MCF 10A (cell line): ENCODE results near the gene TCP11L1. TPM values are rescaled to one million over a fixed set of nuclear protein-coding genes. Genes with fewer than 3 reads are reported as not detected.

ENCODE experiments used
- BruUV-seq: library from RNA; stranded (reverse); fragments of 400-500 nt; replicated peaks from 2 replicates; lab custom pipeline; 2021; lab: Mats Ljungman, UMichigan
- CTCF ChIA-PET: fragments of 300-600 bp; sonication (Branson Sonifier 250); formaldehyde crosslinking; extraction: SDS; loops from one replicate; lab custom pipeline; 2021; ENCODE audit warnings: antibody characterized with exemption, inconsistent platforms; lab: Yijun Ruan, JAX
- POLR2A ChIA-PET: fragments of 300-600, 350-650 bp; sonication (Branson Sonifier 250); formaldehyde crosslinking; extraction: SDS; loops from one replicate; lab custom pipeline; 2020; ENCODE audit warnings: antibody characterized with exemption, inconsistent platforms; lab: Yijun Ruan, JAX
- DNase-seq: peaks from one replicate; pipeline ENCODE4 v3.0.0-alpha.2; 2018; ENCODE audit not compliant: unreplicated experiment
- H3K27ac Mint-ChIP-seq: one replicate; pipeline ENCODE4 v1.8.0; 2022; ENCODE audit warnings: mild to moderate bottlenecking, low read depth, mixed read lengths; ENCODE audit not compliant: unreplicated experiment
- H3K27me3 Mint-ChIP-seq: one replicate; pipeline ENCODE4 v1.8.0; 2022; ENCODE audit warnings: mixed read lengths; ENCODE audit not compliant: insufficient read depth, unreplicated experiment
- H3K36me3 Mint-ChIP-seq: one replicate; pipeline ENCODE4 v1.8.0; 2022; ENCODE audit warnings: mild to moderate bottlenecking, moderate library complexity, mixed read lengths; ENCODE audit not compliant: insufficient read depth, unreplicated experiment
- H3K4me1 Mint-ChIP-seq: one replicate; pipeline ENCODE4 v1.8.0; 2022; ENCODE audit warnings: mixed read lengths; ENCODE audit not compliant: insufficient read depth, unreplicated experiment
- H3K4me3 Mint-ChIP-seq: one replicate; pipeline ENCODE4 v1.8.0; 2022; ENCODE audit warnings: mild to moderate bottlenecking, moderate library complexity, mixed read lengths; ENCODE audit not compliant: unreplicated experiment
- H3K9me3 Mint-ChIP-seq: one replicate; pipeline ENCODE4 v1.8.0; 2022; ENCODE audit warnings: mixed read lengths; ENCODE audit not compliant: unreplicated experiment
- intact Hi-C: fragments of 100-400 bp; cut with micrococcal nuclease; formaldehyde crosslinking; loops from 2 replicates; pipeline ENCODE4 v1.14.1; 2022
- total RNA-seq: library from RNA; stranded (reverse); gene quantifications from 2 replicates; pipeline ENCODE4 v1.2.3, GENCODE V29; 2022
- TF ChIP-seq, protein P1 (sequence below): fragments of 200-600 bp; IDR thresholded peaks from one replicate; pipeline ENCODE4 v1.8.0; 2022; ENCODE audit warnings: antibody characterized with exemption, mild to moderate bottlenecking; ENCODE audit not compliant: unreplicated experiment

The TCP11L1 gene
- total RNA-seq, 1 experiment from 2014 or later: 25.8 TPM

- Mint-ChIP-seq H3K27ac (no peak overlapping the region), H3K36me3 (no peaks in the 10 kb centered on the region), H3K27me3 (no peaks in the 10 kb centered on the region), H3K9me3 (no peaks in the 10 kb centered on the region), H3K4me3 (no peak overlapping the region), H3K4me1 (no peaks in the 10 kb centered on the region)
- no peak for DNase-seq
- TF ChIP-seq, protein P1, sequence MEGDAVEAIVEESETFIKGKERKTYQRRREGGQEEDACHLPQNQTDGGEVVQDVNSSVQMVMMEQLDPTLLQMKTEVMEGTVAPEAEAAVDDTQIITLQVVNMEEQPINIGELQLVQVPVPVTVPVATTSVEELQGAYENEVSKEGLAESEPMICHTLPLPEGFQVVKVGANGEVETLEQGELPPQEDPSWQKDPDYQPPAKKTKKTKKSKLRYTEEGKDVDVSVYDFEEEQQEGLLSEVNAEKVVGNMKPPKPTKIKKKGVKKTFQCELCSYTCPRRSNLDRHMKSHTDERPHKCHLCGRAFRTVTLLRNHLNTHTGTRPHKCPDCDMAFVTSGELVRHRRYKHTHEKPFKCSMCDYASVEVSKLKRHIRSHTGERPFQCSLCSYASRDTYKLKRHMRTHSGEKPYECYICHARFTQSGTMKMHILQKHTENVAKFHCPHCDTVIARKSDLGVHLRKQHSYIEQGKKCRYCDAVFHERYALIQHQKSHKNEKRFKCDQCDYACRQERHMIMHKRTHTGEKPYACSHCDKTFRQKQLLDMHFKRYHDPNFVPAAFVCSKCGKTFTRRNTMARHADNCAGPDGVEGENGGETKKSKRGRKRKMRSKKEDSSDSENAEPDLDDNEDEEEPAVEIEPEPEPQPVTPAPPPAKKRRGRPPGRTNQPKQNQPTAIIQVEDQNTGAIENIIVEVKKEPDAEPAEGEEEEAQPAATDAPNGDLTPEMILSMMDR: no peak
- intact Hi-C loops: no loop called here
- no TSS peak for BruUV-seq
- POLR2A ChIA-PET: interaction anchor here (0.8 kb wide), 1 partner anchor 28 kb away, joined by 3 read pairs; no protein-coding TSS in a partner anchor
- CTCF ChIA-PET: interaction anchor here (1.1 kb wide), 1 partner anchor 59 kb away, joined by 3 read pairs; no protein-coding TSS in a partner anchor
Observed at GRCh38 chr11:33006010-33006409, 33.4 kb upstream of the TCP11L1 start.

GRCh38 chr11:33013755-33014154, 25.6 kb upstream of the TCP11L1 start:
- intact Hi-C loops: loop anchor here (10.0 kb wide), 1 partner anchor 51 kb away; no protein-coding TSS in a partner anchor
- ChIA-PET CTCF (no interaction called here), POLR2A (interaction anchor here (0.6 kb wide), 1 partner anchor 147 kb away, joined by 3 read pairs; the partner anchor contains the start of gene CSTF3)
- Mint-ChIP-seq H3K4me3 (no peak overlapping the region), H3K9me3 (no peaks in the 10 kb centered on the region), H3K27me3 (no peaks in the 10 kb centered on the region), H3K27ac (no peak overlapping the region), H3K4me1 (no peaks in the 10 kb centered on the region), H3K36me3 (peaks cover 10% of the 10 kb centered on the region)
- DNase-seq: no peak
- TF ChIP-seq, protein P1: no peak
- BruUV-seq: no TSS peak

DNA sequence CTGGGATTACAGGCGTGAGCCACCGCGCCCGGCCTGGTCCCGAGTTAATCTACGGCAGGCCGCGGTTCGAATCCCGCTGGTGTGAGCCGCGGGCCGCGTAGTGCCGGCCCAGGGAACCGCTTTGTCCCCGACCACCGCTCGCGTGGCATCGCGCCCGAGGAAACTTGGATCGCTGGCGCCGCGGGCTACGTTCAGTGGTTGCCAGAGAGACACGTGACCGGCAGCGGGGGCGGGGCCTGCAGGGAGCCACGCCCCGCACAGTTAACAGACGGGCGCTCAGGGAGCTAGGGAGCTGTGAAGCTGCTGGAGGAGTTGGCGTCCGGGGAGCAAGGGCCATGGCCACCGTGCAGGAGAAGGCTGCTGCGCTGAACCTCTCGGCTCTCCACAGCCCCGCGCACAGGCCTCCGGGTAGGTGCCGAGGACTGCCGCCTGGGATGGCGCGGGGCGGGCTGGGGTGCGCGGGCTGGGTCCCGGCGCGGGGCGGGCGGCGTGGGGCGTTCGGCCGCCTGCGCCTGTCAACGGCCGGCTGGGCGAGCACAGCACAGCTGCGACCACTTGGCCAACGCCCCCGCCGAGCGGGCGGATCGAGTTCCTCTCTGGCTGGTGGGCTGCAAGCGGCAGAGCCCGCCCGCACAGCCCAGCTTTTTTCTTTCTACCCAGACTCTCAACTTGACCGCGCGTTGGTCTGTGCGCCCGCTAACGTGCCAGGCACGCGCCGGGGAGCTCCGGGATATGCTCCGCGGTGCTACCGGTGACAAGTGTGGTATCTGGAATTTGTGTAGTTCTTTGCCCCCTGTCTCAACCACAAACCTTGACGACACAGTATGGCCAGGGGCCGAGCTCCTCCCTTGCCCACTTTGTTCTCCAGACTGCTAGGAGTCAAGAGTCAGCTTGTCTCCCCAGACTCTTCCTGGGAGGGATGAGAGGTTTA, 23.5 kb upstream of the TCP11L1 start, which contains the start of gene DEPDC7:
DEPDC7 (plus strand) TSS at position 258 of the 931 bp plus-strand sequence; CDS start at position 336, 78 bp downstream.
- TF ChIP-seq, protein P1: no peak
- Mint-ChIP-seq H3K27me3 (no peaks in the 10 kb centered on the region), H3K36me3 (peaks cover 10% of the 10 kb centered on the region), H3K4me3 (peak within 1 kb of the TSS; percentile 78), H3K4me1 (no peaks in the 10 kb centered on the region), H3K9me3 (no peaks in the 10 kb centered on the region), H3K27ac (peak within 1 kb of the TSS; percentile 24)
- peak; percentile 72 for DNase-seq
- intact Hi-C loops: loop anchor here (10.0 kb wide), 1 partner anchor 49 kb away; no protein-coding TSS in a partner anchor
- BruUV-seq: no TSS peak
- POLR2A ChIA-PET: interaction anchor here (0.6 to 2.9 kb wide), 13 partner anchors 7 to 145 kb away, joined by 3 to 20 read pairs (median 3); partner anchors contain the start of gene TCP11L1
- CTCF ChIA-PET: interaction anchor here (0.8 to 1.1 kb wide), 2 partner anchors 16 to 22 kb away, joined by 3 to 5 read pairs; no protein-coding TSS in a partner anchor

GRCh38 chr11:33016654-33017053, 22.7 kb upstream of the TCP11L1 start:
- Mint-ChIP-seq H3K4me3 (peak overlapping the region; percentile 78), H3K27ac (peak overlapping the region; percentile 24), H3K9me3 (no peaks in the 10 kb centered on the region), H3K4me1 (no peaks in the 10 kb centered on the region), H3K36me3 (peaks cover 10% of the 10 kb centered on the region), H3K27me3 (no peaks in the 10 kb centered on the region)
- POLR2A ChIA-PET: interaction anchor here (1.0 to 2.9 kb wide), 11 partner anchors 9 to 144 kb away, joined by 3 to 20 read pairs (median 5); partner anchors contain the start of gene TCP11L1
- TSS peak; percentile 34 for BruUV-seq
- DNase-seq: no peak
- intact Hi-C loops: loop anchor here (10.0 kb wide), 1 partner anchor 48 kb away; no protein-coding TSS in a partner anchor
- CTCF ChIA-PET: interaction anchor here (0.8 to 1.1 kb wide), 2 partner anchors 17 to 23 kb away, joined by 3 to 5 read pairs; no protein-coding TSS in a partner anchor
- TF ChIP-seq, protein P1: no peak
